HG02884 (cell line): ENCODE data around the gene SV2C.
"Not testable (repeated sequence)": the region's sequence is repeated elsewhere in the genome, so short reads cannot be mapped to it uniquely, and the experiment has no call there.

Source experiments
- ATAC-seq: cut with Tn5 transposase; IDR thresholded peaks from one replicate; pipeline ENCODE4 v1.9.1; 2021; ENCODE audit warnings: mild to moderate bottlenecking, moderate library complexity; ENCODE audit not compliant: unreplicated experiment

Gene SV2C

GRCh38 chr5:76292620-76293322 is 209.6 kb downstream of the SV2C start:
- ATAC-seq = peak; percentile 81

GRCh38 chr5:76294573-76294972 is 211.4 kb downstream of the SV2C start:
- ATAC-seq = no peak

- ATAC-seq = no peak
These were observed 215.7 kb downstream of the SV2C start for GRCh38 chr5:76298852-76299251.

- ATAC-seq = no peak
These were observed 216.4 kb downstream of the SV2C start for GRCh38 chr5:76299592-76299991.

- not testable (repeated sequence) for ATAC-seq
These were observed 218.7 kb downstream of the SV2C start for GRCh38 chr5:76301932-76302331.

- ATAC-seq = not testable (repeated sequence)
These were observed 219.5 kb downstream of the SV2C start for GRCh38 chr5:76302661-76303060.

GRCh38 chr5:76303921-76304320 is 220.7 kb downstream of the SV2C start:
- no peak for ATAC-seq

GRCh38 chr5:76305269-76305668 is 222.1 kb downstream of the SV2C start:
- no peak for ATAC-seq

- no peak for ATAC-seq
These were observed 222.6 kb downstream of the SV2C start for GRCh38 chr5:76305775-76306174.

GRCh38 chr5:76310208-76310607 is 227.0 kb downstream of the SV2C start:
- ATAC-seq = no peak

GRCh38 chr5:76312783-76313182 is 229.6 kb downstream of the SV2C start:
- ATAC-seq = no peak

GRCh38 chr5:76314643-76315042 is 231.5 kb downstream of the SV2C start:
- no peak for ATAC-seq

GRCh38 chr5:76319673-76320072 is 236.5 kb downstream of the SV2C start:
- no peak for ATAC-seq

GRCh38 chr5:76323494-76323893 is 240.3 kb downstream of the SV2C start:
- not testable (repeated sequence) for ATAC-seq

- no peak for ATAC-seq
These were observed 242.1 kb downstream of the SV2C start for GRCh38 chr5:76325326-76325725.

GRCh38 chr5:76325876-76326491 is 242.8 kb downstream of the SV2C start:
- no peak for ATAC-seq

- ATAC-seq = no peak
These were observed 243.6 kb downstream of the SV2C start for GRCh38 chr5:76326577-76327302.

GRCh38 chr5:76329346-76329745 is 246.2 kb downstream of the SV2C start:
- no peak for ATAC-seq

GRCh38 chr5:76331126-76331525 is 247.9 kb downstream of the SV2C start:
- no peak for ATAC-seq

- no peak for ATAC-seq
These were observed 248.9 kb downstream of the SV2C start for GRCh38 chr5:76332102-76332501.

- no peak for ATAC-seq
These were observed 249.5 kb downstream of the SV2C start for GRCh38 chr5:76332611-76333205.

- no peak for ATAC-seq
These were observed 250.4 kb downstream of the SV2C start for GRCh38 chr5:76333571-76333970.
